Measurements from ENCODE around the gene MAP4K3. TPM values are rescaled to one million over a fixed set of nuclear protein-coding genes. Genes with fewer than 3 reads are reported as not detected.

MAP4K3 gene
- total and polyA plus RNA-seq, 8 donors = 13.5 to 166 (median 87.2) TPM

GRCh38 chr2:39228413-39229209 is 208.5 kb downstream of the MAP4K3 start:
- Histone ChIP-seq H3K27ac (no peak overlapping the region), H3K36me3 (no peaks in the 10 kb centered on the region), H3K4me1 (peaks cover 5 to 24% (median 12%) of the 10 kb centered on the region in 4 donors), H3K27me3 (no peaks in the 10 kb centered on the region), H3K9me3 (no peaks in the 10 kb centered on the region), H3K4me3 (peak overlapping the region in 3 of 4 donors; percentile 8 to 21 (median 18))
- no peak for TF ChIP-seq EP300 (IDR thresholded peaks at IDR 0.05)
- TF ChIP-seq POLR2A (IDR thresholded peaks at IDR 0.05) = no peak
- TF ChIP-seq, protein P1, sequence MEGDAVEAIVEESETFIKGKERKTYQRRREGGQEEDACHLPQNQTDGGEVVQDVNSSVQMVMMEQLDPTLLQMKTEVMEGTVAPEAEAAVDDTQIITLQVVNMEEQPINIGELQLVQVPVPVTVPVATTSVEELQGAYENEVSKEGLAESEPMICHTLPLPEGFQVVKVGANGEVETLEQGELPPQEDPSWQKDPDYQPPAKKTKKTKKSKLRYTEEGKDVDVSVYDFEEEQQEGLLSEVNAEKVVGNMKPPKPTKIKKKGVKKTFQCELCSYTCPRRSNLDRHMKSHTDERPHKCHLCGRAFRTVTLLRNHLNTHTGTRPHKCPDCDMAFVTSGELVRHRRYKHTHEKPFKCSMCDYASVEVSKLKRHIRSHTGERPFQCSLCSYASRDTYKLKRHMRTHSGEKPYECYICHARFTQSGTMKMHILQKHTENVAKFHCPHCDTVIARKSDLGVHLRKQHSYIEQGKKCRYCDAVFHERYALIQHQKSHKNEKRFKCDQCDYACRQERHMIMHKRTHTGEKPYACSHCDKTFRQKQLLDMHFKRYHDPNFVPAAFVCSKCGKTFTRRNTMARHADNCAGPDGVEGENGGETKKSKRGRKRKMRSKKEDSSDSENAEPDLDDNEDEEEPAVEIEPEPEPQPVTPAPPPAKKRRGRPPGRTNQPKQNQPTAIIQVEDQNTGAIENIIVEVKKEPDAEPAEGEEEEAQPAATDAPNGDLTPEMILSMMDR (IDR thresholded peaks at IDR 0.05) = no peak
- TF ChIP-seq POLR2AphosphoS5 (IDR thresholded peaks at IDR 0.05) = no peak
- peak in 1 of 2 donors; percentile 52 for DNase-seq
- intact Hi-C loops (cut with DNase I; ENCODE audit: low total_unique reads) = loop anchor here (10.0 kb wide), 1 partner anchor 104 kb away; the partner anchor contains the start of gene SOS1
- 19 to 23% (median 22%) methylated on average over 19 of the region's 19 CpGs for WGBS, 5 donors

- H3K4me1 ChIP-seq = peaks cover 5 to 24% (median 12%) of the 10 kb centered on the region in 4 donors
- TF ChIP-seq, protein P1 (IDR thresholded peaks at IDR 0.05) = peak in 5 of 7 experiments; percentile 49 to 87 (median 81)
- TF ChIP-seq POLR2AphosphoS5 (IDR thresholded peaks at IDR 0.05) (peak in 1 of 3 donors; percentile 41), POLR2A (IDR thresholded peaks at IDR 0.05) (no peak)
- no peaks in the 10 kb centered on the region for H3K9me3 ChIP-seq
- H3K27me3 ChIP-seq = no peaks in the 10 kb centered on the region
- H3K4me3 ChIP-seq = peak overlapping the region in 3 of 4 donors; percentile 8 to 21 (median 18)
- WGBS, 5 donors = 14 to 23% (median 19%) methylated on average over 9 of the region's 9 CpGs
- no peaks in the 10 kb centered on the region for H3K36me3 ChIP-seq
- H3K27ac ChIP-seq = no peak overlapping the region
- intact Hi-C loops (cut with DNase I; ENCODE audit: low total_unique reads) = loop anchor here (10.0 kb wide), 1 partner anchor 103 kb away; the partner anchor contains the start of gene SOS1
- DNase-seq = peak; percentile 87 to 94
Measured at GRCh38 chr2:39227628-39228412, 209.3 kb downstream of the MAP4K3 start.

GRCh38 chr2:39225567-39225966 is 211.5 kb downstream of the MAP4K3 start:
- no peak for DNase-seq
- Histone ChIP-seq H3K4me3 (no peak overlapping the region), H3K27ac (no peak overlapping the region), H3K4me1 (peaks cover 5 to 24% (median 12%) of the 10 kb centered on the region in 4 donors), H3K36me3 (no peaks in the 10 kb centered on the region), H3K9me3 (no peaks in the 10 kb centered on the region), H3K27me3 (no peaks in the 10 kb centered on the region)
- TF ChIP-seq EP300 (IDR thresholded peaks at IDR 0.05) (no peak), POLR2A (IDR thresholded peaks at IDR 0.05) (no peak), POLR2AphosphoS5 (IDR thresholded peaks at IDR 0.05) (no peak)
- TF ChIP-seq, protein P1 (IDR thresholded peaks at IDR 0.05) = no peak
- WGBS, 5 donors = 78 to 90% (median 82%) methylated on average over 1 of the region's 1 CpG
- intact Hi-C loops (cut with DNase I; ENCODE audit: low total_unique reads) = loop anchor here (10.0 kb wide), 1 partner anchor 101 kb away; the partner anchor contains the start of gene SOS1

DNA sequence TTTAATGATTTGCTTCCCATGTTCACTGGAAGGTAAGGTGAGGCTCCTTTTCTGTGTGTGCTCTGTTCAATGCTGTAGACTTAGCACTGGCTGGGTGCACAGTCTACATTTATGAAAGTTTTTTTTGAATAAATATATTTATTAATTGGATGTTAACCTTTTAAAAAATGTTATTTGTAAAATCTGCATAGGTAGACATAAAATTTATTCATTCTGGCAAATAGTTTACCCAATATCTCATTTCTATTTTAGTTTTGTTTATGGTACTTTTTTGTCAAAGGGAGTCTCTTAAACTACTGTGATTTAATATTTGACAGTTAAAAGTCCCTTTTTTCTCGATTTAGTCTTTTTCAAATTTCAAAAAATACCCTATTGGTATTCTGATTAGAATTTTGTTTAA is 213.2 kb downstream of the MAP4K3 start:
- intact Hi-C loops (cut with DNase I; ENCODE audit: low total_unique reads) = loop anchor here (10.0 kb wide), 1 partner anchor 99 kb away; the partner anchor contains the start of gene SOS1
- H3K27ac ChIP-seq = no peak overlapping the region
- WGBS, 5 donors = 81 to 97% (median 84%) methylated on average over 1 of the region's 1 CpG
- no peak overlapping the region for H3K4me3 ChIP-seq
- H3K4me1 ChIP-seq = peaks cover 4 to 12% (median 9%) of the 10 kb centered on the region in 4 donors
- no peaks in the 10 kb centered on the region for H3K27me3 ChIP-seq
- TF ChIP-seq, protein P1 (IDR thresholded peaks at IDR 0.05) = no peak
- TF ChIP-seq POLR2AphosphoS5 (IDR thresholded peaks at IDR 0.05) (no peak), EP300 (IDR thresholded peaks at IDR 0.05) (no peak), POLR2A (IDR thresholded peaks at IDR 0.05) (no peak)
- no peaks in the 10 kb centered on the region for H3K9me3 ChIP-seq
- DNase-seq = no peak
- no peaks in the 10 kb centered on the region for H3K36me3 ChIP-seq
